Stomach (tissue), 4 donors: Measurements from ENCODE around the gene METRNL.

Experiments
- POLR2A ChIP-seq, 4 donors: fragments of 450-650 bp; IDR thresholded peaks; one replicate each; pipeline ENCODE4 v1.6.1; 2016; ENCODE audit warnings: antibody characterized with exemption in 4 of 4, control low read depth in 2 of 4, mild to moderate bottlenecking in 1 of 4, moderate library complexity in 1 of 4
- POLR2AphosphoS5 ChIP-seq, 3 donors: sonication (generic); formaldehyde crosslinking; IDR thresholded peaks; one replicate each; pipeline ENCODE4 v1.6.1; 2016; ENCODE audit warnings: antibody characterized with exemption in 3 of 3

DNA sequence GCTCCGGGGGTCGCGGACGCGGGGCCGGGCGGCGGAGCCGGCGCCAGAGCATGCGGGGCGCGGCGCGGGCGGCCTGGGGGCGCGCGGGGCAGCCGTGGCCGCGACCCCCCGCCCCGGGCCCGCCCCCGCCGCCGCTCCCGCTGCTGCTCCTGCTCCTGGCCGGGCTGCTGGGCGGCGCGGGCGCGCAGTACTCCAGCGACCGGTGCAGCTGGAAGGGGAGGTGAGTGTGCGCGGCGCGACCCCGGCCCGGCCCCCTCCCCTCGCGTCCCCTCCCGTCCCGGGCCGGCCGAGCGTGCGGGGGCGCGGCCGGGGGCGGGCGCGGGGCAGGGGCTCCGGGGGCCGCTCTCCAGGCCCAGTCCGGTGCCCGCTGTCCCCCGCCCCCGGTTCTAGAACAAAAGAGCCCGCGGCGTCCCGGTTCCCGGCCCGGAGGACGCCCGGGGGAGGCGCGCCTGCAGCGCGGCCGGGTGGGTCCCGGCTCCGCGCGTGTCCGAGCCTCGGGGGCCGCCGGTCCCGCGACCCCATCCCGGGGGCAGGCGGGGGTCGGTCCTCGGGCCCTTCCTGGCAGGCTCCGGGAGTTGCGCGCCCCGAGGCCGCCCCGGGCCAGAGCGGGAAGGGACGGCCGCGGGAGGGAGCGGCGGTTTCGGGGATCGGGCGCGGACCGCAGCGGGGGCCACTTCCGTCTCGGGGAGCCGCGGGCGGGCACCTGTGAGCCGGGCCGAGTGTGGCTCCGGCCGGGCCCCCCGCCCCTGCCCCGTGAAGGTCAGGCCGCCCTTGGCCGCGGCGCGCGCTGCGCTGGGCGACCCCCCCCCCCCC, 563 bp downstream of the METRNL start:
- TF ChIP-seq POLR2A (IDR thresholded peaks at IDR 0.05) (no peak), POLR2AphosphoS5 (IDR thresholded peaks at IDR 0.05) (no peak)
